Hepatocyte (in vitro differentiated cells): ENCODE results near the gene UTS2R.
"Not testable (repeated sequence)": the region's sequence is repeated elsewhere in the genome, so short reads cannot be mapped to it uniquely, and the experiment has no call there.

Experiments
- CTCF ChIP-seq: fragments of 200-600 bp; sonication (generic); IDR thresholded peaks from 2 replicates; pipeline ENCODE4 v1.5.1; 2016; ENCODE audit warnings: antibody characterized with exemption, mild to moderate bottlenecking; ENCODE audit not compliant: poor library complexity
- EZH2 ChIP-seq: fragments of 200-600 bp; sonication (generic); IDR thresholded peaks from 2 replicates; pipeline ENCODE4 v1.6.1; 2016; ENCODE audit warnings: antibody characterized with exemption, mild to moderate bottlenecking, borderline replicate concordance
- EZH2phosphoT487 ChIP-seq: fragments of 200-600 bp; sonication (generic); IDR thresholded peaks from one replicate; pipeline ENCODE4 v1.6.1; 2018; ENCODE audit warnings: antibody characterized with exemption, mild to moderate bottlenecking, low read depth, moderate library complexity; ENCODE audit not compliant: unreplicated experiment, severe bottlenecking

- TF ChIP-seq CTCF, EZH2, EZH2phosphoT487: not testable (repeated sequence)
Observed at GRCh38 chr17:82381703-82382009, 10.1 kb downstream of the UTS2R start.
